ENCODE data around the gene FAM184A. TPM values are rescaled to one million over a fixed set of nuclear protein-coding genes. Genes with fewer than 3 reads are reported as not detected.

Gene FAM184A
- total and polyA plus RNA-seq, 10 of the 15 experiments (the other 5 are each of a cell fraction or from before 2014, with no cell fraction given), result 0.15 to 0.23 TPM; not detected in 8

GRCh38 chr6:119037941-119038623 lies 40.4 kb downstream of the FAM184A start (continued):
- no peak for TF ChIP-seq SMAD5 (IDR thresholded peaks at IDR 0.05; ENCODE audit: low read depth)
- no peak for TF ChIP-seq JUNB (IDR thresholded peaks at IDR 0.05)
- no peak for TF ChIP-seq ZSCAN29 (IDR thresholded peaks at IDR 0.05)
- no peak for TF ChIP-seq FOXK2 (IDR thresholded peaks at IDR 0.05)
- no peak for TF ChIP-seq REST (IDR thresholded peaks at IDR 0.05; ENCODE audit: low read depth, low read length)

- no peaks in the 10 kb centered on the region for H3K9me3 ChIP-seq (replicated peaks; ENCODE audit: control insufficient read depth, insufficient read depth, low read length)
- no peak overlapping the region for H3K27ac ChIP-seq (ENCODE audit: control insufficient read depth, insufficient read depth)
- DNase-seq (ENCODE audit: low read depth, low spot score) (no peak), FAIRE-seq (no peak), ATAC-seq (no peak)
- H2AFZ ChIP-seq (ENCODE audit: control insufficient read depth, low read depth, low read length), result no peak overlapping the region
- in situ Hi-C loops (cut with MboI), result no loop called here
- no peak overlapping the region for H3K4me2 ChIP-seq (ENCODE audit: control insufficient read depth, insufficient read depth)
- TF ChIP-seq ZNF622 (IDR thresholded peaks at IDR 0.05) (no peak), RB1 (IDR thresholded peaks at IDR 0.05; ENCODE audit: borderline replicate concordance) (no peak), IKZF1 (conservative IDR thresholded peaks at IDR 0.05) (no peak), CTCF (IDR thresholded peaks at IDR 0.05 in 2 of 3, conservative IDR thresholded peaks at IDR 0.05 in 1 of 3; ENCODE audit: control insufficient read depth in 2 of 3, extremely low read depth in 1 of 3, insufficient read depth in 1 of 3, low read depth in 3 of 3, low read length in 3 of 3) (no peak), SIX5 (IDR thresholded peaks at IDR 0.05; ENCODE audit: low read depth, low read length, severe bottlenecking) (no peak), WRNIP1 (IDR thresholded peaks at IDR 0.05; ENCODE audit: borderline replicate concordance, low read depth, low read length) (no peak), MTA3 (IDR thresholded peaks at IDR 0.05; ENCODE audit: borderline replicate concordance, low read length) (no peak), E2F8 (IDR thresholded peaks at IDR 0.05; ENCODE audit: low read depth, partially characterized antibody) (no peak), EZH2 (IDR thresholded peaks at IDR 0.05; ENCODE audit: borderline replicate concordance, control insufficient read depth, low read depth, low read length) (no peak), NBN (IDR thresholded peaks at IDR 0.05) (no peak), NFYA (IDR thresholded peaks at IDR 0.05; ENCODE audit: borderline replicate concordance, low read depth, low read length) (no peak), HDAC2 (IDR thresholded peaks at IDR 0.05) (no peak)
- ChIA-PET CTCF (no interaction called here), POLR2A (no interaction called here), RAD21 (ENCODE audit: unreplicated experiment) (no interaction called here), SMC1A (ENCODE audit: uncharacterized antibody, unreplicated experiment) (no interaction called here)
- H3K4me3 ChIP-seq, result no peak overlapping the region
- H3K9ac ChIP-seq (ENCODE audit: control insufficient read depth, insufficient read depth, low read length), result no peak overlapping the region
- H3K4me1 ChIP-seq (ENCODE audit: control insufficient read depth, insufficient read depth, low read length), result no peaks in the 10 kb centered on the region
- no TSS peak for BruUV-seq (replicated peaks)
- H4K20me1 ChIP-seq (ENCODE audit: control insufficient read depth, insufficient read depth), result no peaks in the 10 kb centered on the region
- intact Hi-C loops (cut with micrococcal nuclease; ENCODE audit: unreplicated experiment), result no loop called here
- H3K79me2 ChIP-seq (ENCODE audit: control insufficient read depth, insufficient read depth, low read length), result no peaks in the 10 kb centered on the region
- H3K36me3 ChIP-seq (ENCODE audit: control insufficient read depth in 2 of 2, insufficient read depth in 2 of 2, low read length in 1 of 2), result no peaks in the 10 kb centered on the region
- H3K27me3 ChIP-seq (replicated peaks in 1 of 2; ENCODE audit: control insufficient read depth in 2 of 2, insufficient read depth in 2 of 2, low read length in 1 of 2), result no peaks in the 10 kb centered on the region
These were observed 41.2 kb downstream of the FAM184A start for GRCh38 chr6:119037264-119037663.

Data from GM12878 (cell line).